ENCODE measurements around the gene STIM1.

GRCh38 chr11:3992964-3993363 is 137.5 kb downstream of the STIM1 start:
- TF ChIP-seq CTCF (IDR thresholded peaks at IDR 0.05; ENCODE audit: low read length) = no peak
- no peak for TF ChIP-seq EZH2 (IDR thresholded peaks at IDR 0.05; ENCODE audit: borderline replicate concordance, low read length)

Data from OCI-LY1 (cell line).